ENCODE results near the gene PFDN6.

DNA sequence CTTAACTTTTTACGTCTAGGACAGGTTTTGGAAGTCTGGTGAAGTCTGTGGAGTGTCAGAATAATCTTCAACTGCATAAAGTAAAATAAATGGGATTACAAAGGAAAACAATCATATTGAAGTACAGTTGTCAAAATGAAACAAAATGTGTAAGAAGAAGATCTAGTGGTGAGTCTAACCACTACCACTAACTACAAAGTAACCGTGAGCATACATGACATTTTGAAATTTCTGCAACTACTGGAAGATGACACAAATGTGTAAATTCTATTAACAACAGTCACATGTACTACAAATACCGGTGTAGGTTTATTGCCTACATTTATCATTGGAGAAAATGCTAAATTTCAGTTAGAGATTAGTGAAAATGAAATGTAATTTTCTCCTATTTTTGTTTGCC, 47.4 kb upstream of the PFDN6 start:
- TF ChIP-seq, protein P1, sequence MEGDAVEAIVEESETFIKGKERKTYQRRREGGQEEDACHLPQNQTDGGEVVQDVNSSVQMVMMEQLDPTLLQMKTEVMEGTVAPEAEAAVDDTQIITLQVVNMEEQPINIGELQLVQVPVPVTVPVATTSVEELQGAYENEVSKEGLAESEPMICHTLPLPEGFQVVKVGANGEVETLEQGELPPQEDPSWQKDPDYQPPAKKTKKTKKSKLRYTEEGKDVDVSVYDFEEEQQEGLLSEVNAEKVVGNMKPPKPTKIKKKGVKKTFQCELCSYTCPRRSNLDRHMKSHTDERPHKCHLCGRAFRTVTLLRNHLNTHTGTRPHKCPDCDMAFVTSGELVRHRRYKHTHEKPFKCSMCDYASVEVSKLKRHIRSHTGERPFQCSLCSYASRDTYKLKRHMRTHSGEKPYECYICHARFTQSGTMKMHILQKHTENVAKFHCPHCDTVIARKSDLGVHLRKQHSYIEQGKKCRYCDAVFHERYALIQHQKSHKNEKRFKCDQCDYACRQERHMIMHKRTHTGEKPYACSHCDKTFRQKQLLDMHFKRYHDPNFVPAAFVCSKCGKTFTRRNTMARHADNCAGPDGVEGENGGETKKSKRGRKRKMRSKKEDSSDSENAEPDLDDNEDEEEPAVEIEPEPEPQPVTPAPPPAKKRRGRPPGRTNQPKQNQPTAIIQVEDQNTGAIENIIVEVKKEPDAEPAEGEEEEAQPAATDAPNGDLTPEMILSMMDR (IDR thresholded peaks at IDR 0.05; ENCODE audit: low read depth, low read length) = no peak
- no peak for TF ChIP-seq POLR2A (IDR thresholded peaks at IDR 0.05; ENCODE audit: extremely low read depth, insufficient read length)

Data from NB4 (cell line).